ENCODE results near the gene B3GNT2. TPM values are rescaled to one million over a fixed set of nuclear protein-coding genes. Genes with fewer than 3 reads are reported as not detected.

Gene B3GNT2
- total and polyA plus RNA-seq, 2 experiments from 2014 or later, result 8.9 to 15.9 TPM

- H3K27ac ChIP-seq, result no peak overlapping the region
- peaks cover 12% of the 10 kb centered on the region for H3K4me1 ChIP-seq (ENCODE audit: low read depth)
- no peak for DNase-seq (ENCODE audit: low read depth in 1 of 2, low spot score in 1 of 2)
- no peaks in the 10 kb centered on the region for H3K9me3 ChIP-seq (ENCODE audit: low read depth)
- no peak for TF ChIP-seq CTCF (IDR thresholded peaks at IDR 0.05; ENCODE audit: low read depth, low read length)
- no peaks in the 10 kb centered on the region for H3K36me3 ChIP-seq
- no peak overlapping the region for H3K4me3 ChIP-seq
- H3K27me3 ChIP-seq, result no peaks in the 10 kb centered on the region
Observed at GRCh38 chr2:62200291-62200841, 4.5 kb downstream of the B3GNT2 start.

- Histone ChIP-seq H3K4me1 (ENCODE audit: low read depth) (peaks cover 12% of the 10 kb centered on the region), H3K27me3 (no peaks in the 10 kb centered on the region), H3K36me3 (no peaks in the 10 kb centered on the region), H3K9me3 (ENCODE audit: low read depth) (no peaks in the 10 kb centered on the region), H3K4me3 (no peak overlapping the region), H3K27ac (no peak overlapping the region)
- no peak for DNase-seq (ENCODE audit: low read depth in 1 of 2, low spot score in 1 of 2)
- no peak for TF ChIP-seq CTCF (IDR thresholded peaks at IDR 0.05; ENCODE audit: low read depth, low read length)
Observed at GRCh38 chr2:62200868-62201267, 5.0 kb downstream of the B3GNT2 start.

- Histone ChIP-seq H3K27ac (no peak overlapping the region), H3K4me1 (ENCODE audit: low read depth) (peaks cover 12% of the 10 kb centered on the region), H3K27me3 (no peaks in the 10 kb centered on the region), H3K9me3 (ENCODE audit: low read depth) (no peaks in the 10 kb centered on the region), H3K36me3 (no peaks in the 10 kb centered on the region), H3K4me3 (no peak overlapping the region)
- DNase-seq (ENCODE audit: low read depth in 1 of 2, low spot score in 1 of 2), result no peak
- TF ChIP-seq CTCF (IDR thresholded peaks at IDR 0.05; ENCODE audit: low read depth, low read length), result no peak
Observed at GRCh38 chr2:62201307-62201706, 5.4 kb downstream of the B3GNT2 start.

GRCh38 chr2:62202019-62202722 lies 6.3 kb downstream of the B3GNT2 start:
- no peak for TF ChIP-seq CTCF (IDR thresholded peaks at IDR 0.05; ENCODE audit: low read depth, low read length)
- peak overlapping the region; percentile 53 for H3K27ac ChIP-seq
- peaks cover 12% of the 10 kb centered on the region for H3K4me1 ChIP-seq (ENCODE audit: low read depth)
- no peak overlapping the region for H3K4me3 ChIP-seq
- H3K36me3 ChIP-seq, result no peaks in the 10 kb centered on the region
- no peaks in the 10 kb centered on the region for H3K27me3 ChIP-seq
- DNase-seq (ENCODE audit: low read depth in 1 of 2, low spot score in 1 of 2), result no peak
- no peaks in the 10 kb centered on the region for H3K9me3 ChIP-seq (ENCODE audit: low read depth)

GRCh38 chr2:62202729-62203128 lies 6.8 kb downstream of the B3GNT2 start:
- peaks cover 12% of the 10 kb centered on the region for H3K4me1 ChIP-seq (ENCODE audit: low read depth)
- H3K27ac ChIP-seq, result peak overlapping the region; percentile 53
- H3K27me3 ChIP-seq, result no peaks in the 10 kb centered on the region
- no peaks in the 10 kb centered on the region for H3K9me3 ChIP-seq (ENCODE audit: low read depth)
- peak in 1 of 2 donors; percentile 45 for DNase-seq (ENCODE audit: low read depth in 1 of 2, low spot score in 1 of 2)
- H3K4me3 ChIP-seq, result no peak overlapping the region
- no peak for TF ChIP-seq CTCF (IDR thresholded peaks at IDR 0.05; ENCODE audit: low read depth, low read length)
- H3K36me3 ChIP-seq, result no peaks in the 10 kb centered on the region
